ENCODE data around the gene NLRP3.
"Not testable (repeated sequence)": the region's sequence is repeated elsewhere in the genome, so short reads cannot be mapped to it uniquely, and the experiment has no call there.

NLRP3 gene

GRCh38 chr1:247390996-247391395 is 25.0 kb upstream of the NLRP3 start:
- DNase-seq (ENCODE audit: low read depth): no peak

GRCh38 chr1:247392088-247392487 is 23.9 kb upstream of the NLRP3 start:
- DNase-seq (ENCODE audit: low read depth): no peak

DNA sequence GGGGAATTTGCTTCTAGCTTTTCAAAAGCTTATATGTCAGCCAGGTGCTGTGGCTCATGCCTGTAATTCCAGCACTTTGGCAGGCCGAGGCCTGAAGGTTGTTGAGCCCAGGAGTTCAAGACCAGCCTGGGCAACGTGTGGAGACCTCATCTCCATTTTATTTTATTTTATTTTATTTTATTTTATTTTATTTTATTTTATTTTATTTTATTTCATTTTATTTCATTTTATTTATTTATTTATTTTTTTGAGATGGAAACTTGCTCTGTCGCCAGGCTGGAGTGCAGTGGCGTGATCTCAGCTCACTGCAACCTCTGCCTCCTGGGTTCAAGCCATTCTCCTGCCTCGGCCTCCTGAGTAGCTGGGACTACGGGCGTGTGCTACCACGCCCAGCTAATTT is 20.9 kb upstream of the NLRP3 start:
- not testable (repeated sequence) for DNase-seq (ENCODE audit: low read depth)

DNA sequence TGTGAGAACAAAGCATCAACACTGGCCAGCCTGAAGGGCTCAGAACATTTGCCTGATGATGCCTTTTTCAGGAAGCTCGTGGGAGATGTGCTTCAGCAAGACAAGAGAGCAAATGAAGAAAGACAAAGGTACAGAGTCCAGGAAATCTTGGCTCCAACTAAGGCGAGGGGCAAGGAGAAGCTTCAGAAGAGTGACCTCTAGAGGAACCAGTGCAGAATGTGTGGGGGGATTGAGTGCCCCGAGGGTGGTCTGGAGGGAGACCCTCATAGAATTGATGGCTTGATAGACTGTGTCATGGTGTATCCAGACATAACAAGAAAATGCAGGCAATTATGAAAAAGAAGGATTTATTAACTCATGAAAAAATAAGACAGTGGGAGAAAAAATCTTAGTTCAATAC is 15.3 kb upstream of the NLRP3 start:
- no peak for DNase-seq (ENCODE audit: low read depth)

- DNase-seq (ENCODE audit: low read depth): no peak
These were observed 14.5 kb upstream of the NLRP3 start for GRCh38 chr1:247401310-247402119.

GRCh38 chr1:247402120-247402675 is 13.8 kb upstream of the NLRP3 start:
- no peak for DNase-seq (ENCODE audit: low read depth)

- no peak for DNase-seq (ENCODE audit: low read depth)
These were observed 9.8 kb upstream of the NLRP3 start for GRCh38 chr1:247406014-247406656.

- no peak for DNase-seq (ENCODE audit: low read depth)
These were observed 8.8 kb upstream of the NLRP3 start for GRCh38 chr1:247407180-247407616.

- no peak for DNase-seq (ENCODE audit: low read depth)
These were observed 7.9 kb upstream of the NLRP3 start for GRCh38 chr1:247408100-247408499.

GRCh38 chr1:247409869-247410544 is 6.0 kb upstream of the NLRP3 start:
- no peak for DNase-seq (ENCODE audit: low read depth)

GRCh38 chr1:247411621-247412327 is 4.2 kb upstream of the NLRP3 start:
- DNase-seq (ENCODE audit: low read depth): no peak

GRCh38 chr1:247417831-247418230 is 1.9 kb downstream of the NLRP3 start:
- no peak for DNase-seq (ENCODE audit: low read depth)

DNA sequence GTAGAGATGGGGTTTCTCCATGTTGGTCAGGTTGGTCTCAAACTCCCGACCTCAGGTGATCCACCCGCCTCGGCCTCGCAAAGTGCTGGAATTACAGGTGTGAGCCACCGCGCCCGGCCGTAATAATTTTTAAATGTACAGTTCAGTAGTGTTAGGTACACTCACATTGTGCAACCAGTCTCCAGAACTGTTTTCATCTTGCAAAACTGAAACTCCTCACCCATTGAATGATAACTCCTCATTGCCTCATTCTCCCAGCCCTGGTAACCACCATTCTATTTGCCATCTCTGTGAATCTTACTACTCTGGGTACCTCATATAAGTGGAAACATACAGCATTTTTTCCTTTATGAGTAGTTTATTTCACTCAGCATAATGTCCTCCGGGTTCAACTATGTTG is 3.4 kb downstream of the NLRP3 start:
- DNase-seq (ENCODE audit: low read depth): no peak

DNA sequence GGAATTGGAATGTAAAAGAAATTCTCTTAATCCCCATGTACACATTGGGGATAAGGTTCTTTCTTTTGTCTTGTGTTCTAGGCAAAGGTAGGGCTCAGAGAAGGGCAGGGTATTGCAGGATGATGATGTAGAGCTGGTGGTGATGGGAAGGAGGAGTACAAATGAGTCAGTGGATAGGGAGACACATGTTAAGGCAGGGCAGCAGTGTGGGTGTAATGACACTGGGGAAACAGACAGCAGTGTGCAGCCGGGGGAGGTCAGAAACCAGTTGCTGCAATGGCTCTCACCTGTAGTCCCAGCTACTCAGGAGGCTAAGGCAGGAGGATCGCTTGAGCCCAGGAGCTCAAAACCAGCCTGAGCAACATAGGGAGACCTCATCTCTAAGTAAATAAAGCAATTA is 5.1 kb downstream of the NLRP3 start:
- no peak for DNase-seq (ENCODE audit: low read depth)

DNA sequence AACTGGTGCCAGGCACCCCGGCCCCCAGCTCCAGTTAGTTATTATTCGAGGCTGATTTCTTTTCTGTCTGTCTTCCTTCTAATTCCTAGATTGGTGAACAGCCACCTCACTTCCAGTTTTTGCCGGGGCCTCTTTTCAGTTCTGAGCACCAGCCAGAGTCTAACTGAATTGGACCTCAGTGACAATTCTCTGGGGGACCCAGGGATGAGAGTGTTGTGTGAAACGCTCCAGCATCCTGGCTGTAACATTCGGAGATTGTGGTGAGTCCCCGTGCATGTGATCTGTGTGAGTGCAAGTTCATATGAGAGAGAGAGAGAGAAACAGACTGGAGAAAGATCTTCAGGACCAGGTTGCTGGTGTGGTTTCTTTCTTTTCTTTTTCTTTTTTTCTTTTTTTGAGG is 13.5 kb downstream of the NLRP3 start:
- DNase-seq (ENCODE audit: low read depth): no peak

GRCh38 chr1:247430434-247430833 is 14.5 kb downstream of the NLRP3 start:
- DNase-seq (ENCODE audit: low read depth): no peak

DNA sequence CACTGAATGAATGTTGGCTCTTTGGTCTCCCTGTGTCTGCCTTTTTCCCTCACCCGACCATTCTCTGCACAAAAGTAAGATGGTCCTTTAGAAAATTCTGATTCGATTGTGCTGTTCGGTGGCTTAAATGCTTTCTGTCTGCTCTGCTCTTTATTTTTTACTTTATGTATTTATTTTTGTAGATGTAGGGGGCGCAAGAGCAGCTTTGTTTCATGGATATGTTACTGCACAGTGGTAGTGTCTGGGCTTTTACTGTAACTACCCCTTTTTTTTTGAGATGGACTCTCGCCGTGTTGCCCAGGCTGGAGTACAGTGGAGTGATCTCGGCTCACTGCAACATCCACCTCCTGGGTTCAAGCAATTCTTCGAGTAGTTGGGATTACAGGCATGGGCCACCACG is 15.7 kb downstream of the NLRP3 start:
- no peak for DNase-seq (ENCODE audit: low read depth)

GRCh38 chr1:247434005-247434404 is 18.0 kb downstream of the NLRP3 start:
- DNase-seq (ENCODE audit: low read depth): no peak

- no peak for DNase-seq (ENCODE audit: low read depth)
These were observed 19.2 kb downstream of the NLRP3 start for GRCh38 chr1:247435030-247435758.

- DNase-seq (ENCODE audit: low read depth): no peak
These were observed 19.8 kb downstream of the NLRP3 start for GRCh38 chr1:247435759-247436147.
